ENCODE data around the gene CLDN1.

CLDN1 gene

DNA sequence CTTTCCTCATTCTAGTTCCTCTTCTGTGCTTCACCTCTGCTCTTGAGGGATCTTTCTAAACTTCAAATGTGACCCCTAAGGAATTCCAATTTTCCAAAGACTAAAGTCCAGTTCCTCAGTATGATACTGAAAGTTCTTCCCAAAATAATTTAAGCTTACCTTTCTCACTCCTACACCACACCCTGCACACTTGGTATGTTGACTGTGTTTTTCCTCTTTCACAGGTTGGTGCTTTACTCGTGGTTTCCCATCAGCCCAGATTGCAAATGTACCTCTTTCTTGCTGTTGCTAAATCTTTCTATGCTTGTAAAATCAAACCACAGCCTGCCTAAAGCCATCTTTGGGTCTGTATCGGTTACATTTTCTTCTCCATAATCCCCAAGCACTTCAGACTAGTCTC is 35.2 kb upstream of the CLDN1 start:
- H2AFZ ChIP-seq (ENCODE audit: low read depth, low read length), result no peak overlapping the region
- H3K4me2 ChIP-seq (ENCODE audit: insufficient read depth, low read length), result no peak overlapping the region

DNA sequence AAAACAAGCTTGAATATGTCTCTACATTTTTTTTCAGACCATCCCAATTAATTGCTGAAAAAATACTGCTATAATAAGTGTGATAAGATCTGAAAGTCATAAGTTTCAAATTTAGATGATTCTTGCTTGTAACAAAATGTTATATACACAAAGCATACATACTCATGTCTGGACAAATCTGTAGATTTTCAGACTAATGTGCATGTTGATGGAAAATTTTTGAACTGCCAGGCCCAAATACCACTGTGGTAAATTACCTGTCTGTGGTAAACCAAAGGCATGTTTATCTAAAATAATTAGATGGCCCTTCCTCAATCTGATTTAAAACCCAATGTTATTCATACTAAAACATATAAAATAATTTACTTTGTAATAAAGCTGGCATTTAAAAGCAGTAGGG is 34.0 kb upstream of the CLDN1 start:
- no peak for DNase-seq
- TF ChIP-seq EZH2 (IDR thresholded peaks at IDR 0.05; ENCODE audit: borderline replicate concordance, low read depth, low read length, severe bottlenecking), result no peak
- TF ChIP-seq CTCF (IDR thresholded peaks at IDR 0.05; ENCODE audit: borderline replicate concordance, extremely low read depth, low read length, poor library complexity, severe bottlenecking), result no peak
- no peaks in the 10 kb centered on the region for H4K20me1 ChIP-seq (ENCODE audit: insufficient read depth, low read length)
- H3K36me3 ChIP-seq (ENCODE audit: insufficient read depth, low read length), result no peaks in the 10 kb centered on the region
- H3K79me2 ChIP-seq (ENCODE audit: insufficient read depth, low read length), result no peaks in the 10 kb centered on the region
- H3K27ac ChIP-seq (ENCODE audit: low read length), result no peak overlapping the region
- no peaks in the 10 kb centered on the region for H3K4me1 ChIP-seq (ENCODE audit: insufficient read depth, low read length)
- H3K27me3 ChIP-seq (ENCODE audit: insufficient read depth, low read length, poor library complexity), result no peaks in the 10 kb centered on the region
- H2AFZ ChIP-seq (ENCODE audit: low read depth, low read length), result no peak overlapping the region
- no peak overlapping the region for H3K4me2 ChIP-seq (ENCODE audit: insufficient read depth, low read length)
- no peak for ATAC-seq (ENCODE audit: insufficient read depth, low read depth)
- H3K9ac ChIP-seq (ENCODE audit: low read depth, low read length), result no peak overlapping the region
- H3K4me3 ChIP-seq (ENCODE audit: low read depth in 1 of 2, low read length in 2 of 2), result no peak overlapping the region
- no peaks in the 10 kb centered on the region for H3K9me3 ChIP-seq (ENCODE audit: insufficient read depth, low read length, severe bottlenecking)

More for the DNA sequence above, 35.2 kb upstream of the CLDN1 start:
- H3K9me3 ChIP-seq (ENCODE audit: insufficient read depth, low read length, severe bottlenecking), result no peaks in the 10 kb centered on the region
- H3K27me3 ChIP-seq (ENCODE audit: insufficient read depth, low read length, poor library complexity), result no peaks in the 10 kb centered on the region
- ATAC-seq (ENCODE audit: insufficient read depth, low read depth), result no peak
- H3K4me3 ChIP-seq (ENCODE audit: low read depth in 1 of 2, low read length in 2 of 2), result no peak overlapping the region
- no peaks in the 10 kb centered on the region for H3K79me2 ChIP-seq (ENCODE audit: insufficient read depth, low read length)
- H3K36me3 ChIP-seq (ENCODE audit: insufficient read depth, low read length), result no peaks in the 10 kb centered on the region
- H4K20me1 ChIP-seq (ENCODE audit: insufficient read depth, low read length), result no peaks in the 10 kb centered on the region
- DNase-seq, result no peak
- no peak for TF ChIP-seq EZH2 (IDR thresholded peaks at IDR 0.05; ENCODE audit: borderline replicate concordance, low read depth, low read length, severe bottlenecking)
- TF ChIP-seq CTCF (IDR thresholded peaks at IDR 0.05; ENCODE audit: borderline replicate concordance, extremely low read depth, low read length, poor library complexity, severe bottlenecking), result no peak
- H3K9ac ChIP-seq (ENCODE audit: low read depth, low read length), result no peak overlapping the region
- no peaks in the 10 kb centered on the region for H3K4me1 ChIP-seq (ENCODE audit: insufficient read depth, low read length)
- H3K27ac ChIP-seq (ENCODE audit: low read length), result no peak overlapping the region

DNA sequence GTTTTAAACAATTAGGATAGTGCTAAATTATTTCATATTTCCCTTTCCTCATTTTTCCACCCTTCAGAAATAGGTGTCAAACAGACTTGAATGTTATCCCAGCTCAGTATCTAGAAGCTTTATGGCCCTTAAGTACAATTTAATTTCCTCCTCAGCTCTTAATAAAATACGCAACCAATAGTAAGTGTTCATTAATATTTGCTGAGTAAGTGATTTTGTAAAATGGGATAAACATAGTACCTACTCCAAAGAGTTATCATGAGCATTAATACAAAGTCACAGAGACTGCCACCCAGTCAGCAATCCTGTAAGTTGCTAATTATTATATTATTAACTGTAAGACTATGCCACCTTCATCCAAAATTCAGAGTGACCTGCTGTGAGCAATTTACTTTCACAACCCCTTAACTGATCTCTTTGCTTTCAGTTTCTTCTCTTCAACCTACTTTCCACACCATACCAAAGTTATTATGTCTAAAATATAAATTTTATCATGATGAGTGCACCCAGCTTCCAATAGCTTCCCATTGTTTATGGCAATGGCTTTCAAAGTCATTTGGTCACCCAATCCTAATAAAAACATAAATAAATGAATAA is 30.7 kb upstream of the CLDN1 start:
- Histone ChIP-seq H3K4me3 (ENCODE audit: low read depth in 1 of 2, low read length in 2 of 2) (no peak overlapping the region), H3K79me2 (ENCODE audit: insufficient read depth, low read length) (no peaks in the 10 kb centered on the region), H4K20me1 (ENCODE audit: insufficient read depth, low read length) (no peaks in the 10 kb centered on the region), H3K27ac (ENCODE audit: low read length) (no peak overlapping the region), H3K4me2 (ENCODE audit: insufficient read depth, low read length) (no peak overlapping the region), H3K9ac (ENCODE audit: low read depth, low read length) (no peak overlapping the region), H3K4me1 (ENCODE audit: insufficient read depth, low read length) (no peaks in the 10 kb centered on the region), H3K9me3 (ENCODE audit: insufficient read depth, low read length, severe bottlenecking) (no peaks in the 10 kb centered on the region), H2AFZ (ENCODE audit: low read depth, low read length) (no peak overlapping the region), H3K36me3 (ENCODE audit: insufficient read depth, low read length) (no peaks in the 10 kb centered on the region), H3K27me3 (ENCODE audit: insufficient read depth, low read length, poor library complexity) (no peaks in the 10 kb centered on the region)
- DNase-seq (no peak), ATAC-seq (ENCODE audit: insufficient read depth, low read depth) (no peak)
- TF ChIP-seq CTCF (IDR thresholded peaks at IDR 0.05; ENCODE audit: borderline replicate concordance, extremely low read depth, low read length, poor library complexity, severe bottlenecking) (no peak), EZH2 (IDR thresholded peaks at IDR 0.05; ENCODE audit: borderline replicate concordance, low read depth, low read length, severe bottlenecking) (no peak)
